ENCODE measurements around the gene MPHOSPH10.

MPHOSPH10 gene

DNA sequence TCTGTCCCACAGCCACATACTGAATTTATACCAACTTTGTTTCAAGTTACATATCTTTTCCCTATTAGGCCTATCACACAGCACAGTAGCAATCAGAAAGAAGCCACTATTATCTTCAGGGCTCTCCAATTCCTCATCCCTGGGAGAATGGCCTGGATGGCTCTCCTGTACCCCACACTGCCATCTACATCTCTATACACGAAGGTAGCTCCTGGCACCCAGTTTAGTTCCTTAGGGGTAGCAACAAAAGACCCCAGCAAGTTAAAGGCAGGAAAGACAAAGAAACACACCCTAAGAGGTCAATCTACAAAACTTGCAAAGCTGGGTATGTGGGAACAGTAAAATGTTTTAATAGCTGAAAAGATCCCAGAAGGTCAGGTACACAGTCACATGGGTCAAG lies 56.5 kb downstream of the MPHOSPH10 start:
- no peak overlapping the region for H3K27ac ChIP-seq (ENCODE audit: low read length)
- H3K27me3 ChIP-seq (replicated peaks; ENCODE audit: insufficient read depth, low read length): no peaks in the 10 kb centered on the region
- H3K4me1 ChIP-seq (ENCODE audit: low read length): no peaks in the 10 kb centered on the region
- no peak overlapping the region for H3K9ac ChIP-seq (ENCODE audit: low read length)
- no peak for TF ChIP-seq EZH2phosphoT487 (IDR thresholded peaks at IDR 0.05; ENCODE audit: low read length)
- TF ChIP-seq, protein P1, sequence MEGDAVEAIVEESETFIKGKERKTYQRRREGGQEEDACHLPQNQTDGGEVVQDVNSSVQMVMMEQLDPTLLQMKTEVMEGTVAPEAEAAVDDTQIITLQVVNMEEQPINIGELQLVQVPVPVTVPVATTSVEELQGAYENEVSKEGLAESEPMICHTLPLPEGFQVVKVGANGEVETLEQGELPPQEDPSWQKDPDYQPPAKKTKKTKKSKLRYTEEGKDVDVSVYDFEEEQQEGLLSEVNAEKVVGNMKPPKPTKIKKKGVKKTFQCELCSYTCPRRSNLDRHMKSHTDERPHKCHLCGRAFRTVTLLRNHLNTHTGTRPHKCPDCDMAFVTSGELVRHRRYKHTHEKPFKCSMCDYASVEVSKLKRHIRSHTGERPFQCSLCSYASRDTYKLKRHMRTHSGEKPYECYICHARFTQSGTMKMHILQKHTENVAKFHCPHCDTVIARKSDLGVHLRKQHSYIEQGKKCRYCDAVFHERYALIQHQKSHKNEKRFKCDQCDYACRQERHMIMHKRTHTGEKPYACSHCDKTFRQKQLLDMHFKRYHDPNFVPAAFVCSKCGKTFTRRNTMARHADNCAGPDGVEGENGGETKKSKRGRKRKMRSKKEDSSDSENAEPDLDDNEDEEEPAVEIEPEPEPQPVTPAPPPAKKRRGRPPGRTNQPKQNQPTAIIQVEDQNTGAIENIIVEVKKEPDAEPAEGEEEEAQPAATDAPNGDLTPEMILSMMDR (IDR thresholded peaks at IDR 0.05; ENCODE audit: low read length): no peak
- no peak for TF ChIP-seq EZH2 (optimal IDR thresholded peaks at IDR 0.05; ENCODE audit: low read depth, low read length)
- H2AFZ ChIP-seq (ENCODE audit: low read length): no peak overlapping the region
- no peak for DNase-seq
- H3K9me2 ChIP-seq (replicated peaks; ENCODE audit: insufficient read depth, low read length): no peaks in the 10 kb centered on the region
- no peaks in the 10 kb centered on the region for H4K20me1 ChIP-seq (ENCODE audit: insufficient read depth, low read length)
- H3F3A ChIP-seq (ENCODE audit: insufficient read depth, low read length): no peaks in the 10 kb centered on the region
- no peak overlapping the region for H3K4me2 ChIP-seq (ENCODE audit: low read depth, low read length)
- no peak overlapping the region for H3K4me3 ChIP-seq (ENCODE audit: low read length)
- H3K79me2 ChIP-seq (ENCODE audit: low read length): no peaks in the 10 kb centered on the region
- no peaks in the 10 kb centered on the region for H3K36me3 ChIP-seq (replicated peaks; ENCODE audit: insufficient read depth, low read length)
- no peaks in the 10 kb centered on the region for H3K9me3 ChIP-seq (replicated peaks; ENCODE audit: insufficient read depth, low read length)

DNA sequence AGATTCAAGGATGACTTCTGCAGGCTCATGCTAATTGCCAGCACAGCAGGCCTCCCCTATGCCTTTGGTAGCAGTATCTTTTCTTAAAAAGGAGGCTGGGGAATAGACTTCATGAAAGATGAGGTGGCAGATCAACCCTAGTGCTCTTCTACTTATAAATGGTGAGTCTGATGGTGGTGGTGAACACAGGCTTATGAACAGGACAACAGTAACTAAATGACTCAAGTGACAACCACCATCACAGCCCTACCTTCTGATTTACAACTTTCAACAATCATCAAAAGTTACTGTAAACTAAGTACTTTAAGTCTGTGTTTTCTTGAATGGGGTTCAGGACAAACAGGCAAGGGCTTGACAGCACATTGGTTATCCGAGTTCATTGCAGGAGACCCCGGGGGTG lies 57.2 kb downstream of the MPHOSPH10 start:
- no peak for TF ChIP-seq EZH2 (optimal IDR thresholded peaks at IDR 0.05; ENCODE audit: low read depth, low read length)
- TF ChIP-seq, protein P1 (IDR thresholded peaks at IDR 0.05; ENCODE audit: low read length): no peak
- no peaks in the 10 kb centered on the region for H3F3A ChIP-seq (ENCODE audit: insufficient read depth, low read length)
- no peak overlapping the region for H3K27ac ChIP-seq (ENCODE audit: low read length)
- no peaks in the 10 kb centered on the region for H3K79me2 ChIP-seq (ENCODE audit: low read length)
- no peaks in the 10 kb centered on the region for H3K27me3 ChIP-seq (replicated peaks; ENCODE audit: insufficient read depth, low read length)
- no peaks in the 10 kb centered on the region for H3K9me3 ChIP-seq (replicated peaks; ENCODE audit: insufficient read depth, low read length)
- H3K4me3 ChIP-seq (ENCODE audit: low read length): no peak overlapping the region
- H3K4me1 ChIP-seq (ENCODE audit: low read length): no peaks in the 10 kb centered on the region
- no peak overlapping the region for H3K9ac ChIP-seq (ENCODE audit: low read length)
- no peaks in the 10 kb centered on the region for H4K20me1 ChIP-seq (ENCODE audit: insufficient read depth, low read length)
- no peak for DNase-seq
- no peak overlapping the region for H2AFZ ChIP-seq (ENCODE audit: low read length)
- no peaks in the 10 kb centered on the region for H3K9me2 ChIP-seq (replicated peaks; ENCODE audit: insufficient read depth, low read length)
- no peaks in the 10 kb centered on the region for H3K36me3 ChIP-seq (replicated peaks; ENCODE audit: insufficient read depth, low read length)
- no peak overlapping the region for H3K4me2 ChIP-seq (ENCODE audit: low read depth, low read length)

DNA sequence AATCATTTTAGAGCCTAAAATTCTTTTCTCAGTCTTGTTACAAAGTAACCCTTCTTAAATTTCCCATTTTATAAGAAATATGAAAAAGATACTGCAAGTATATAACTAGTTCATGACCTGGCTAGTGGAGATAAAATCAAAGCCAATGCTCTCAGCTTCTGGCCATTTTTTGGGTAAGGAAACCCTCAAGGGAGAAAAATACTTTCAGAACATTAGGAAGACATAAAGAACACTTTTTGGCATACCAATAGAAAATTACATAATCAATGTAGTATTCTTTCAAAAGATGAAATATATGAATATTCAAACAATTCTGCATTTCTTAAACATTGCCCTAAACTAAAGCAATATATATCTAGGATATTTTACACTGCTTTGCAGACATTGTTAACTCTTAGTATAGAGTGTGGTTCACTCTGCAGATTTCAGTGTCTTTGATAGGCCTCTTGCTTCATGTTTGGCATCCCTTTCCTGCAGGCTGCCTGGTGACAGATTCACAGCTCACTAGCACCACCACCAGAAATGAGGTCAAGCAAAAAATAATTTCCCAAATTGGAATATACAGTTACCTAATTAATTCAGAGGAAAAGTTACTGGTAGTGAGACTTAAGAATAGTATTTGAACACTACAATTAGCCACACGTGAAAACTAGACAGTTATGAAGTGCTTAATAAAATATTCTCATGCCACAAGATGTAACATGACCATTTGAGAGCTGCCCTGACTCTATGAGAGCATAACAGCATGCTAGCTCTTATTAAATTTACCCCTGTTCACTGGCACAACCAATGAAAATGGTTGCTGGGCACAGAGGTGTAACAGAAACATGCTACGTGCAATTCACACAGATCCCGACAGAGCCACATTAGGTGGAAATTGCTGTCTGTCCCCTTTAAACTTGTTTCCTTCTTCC lies 60.5 kb downstream of the MPHOSPH10 start:
- TF ChIP-seq, protein P1 (IDR thresholded peaks at IDR 0.05; ENCODE audit: low read length): peak; percentile 29; the same call in 1 of the 2 replicates
- no peak for TF ChIP-seq EZH2 (optimal IDR thresholded peaks at IDR 0.05; ENCODE audit: low read depth, low read length)
- TF ChIP-seq EZH2phosphoT487 (IDR thresholded peaks at IDR 0.05; ENCODE audit: low read length): no peak

More for the DNA sequence above, 60.5 kb downstream of the MPHOSPH10 start:
- Histone ChIP-seq H4K20me1 (ENCODE audit: insufficient read depth, low read length) (no peaks in the 10 kb centered on the region), H3K9me3 (replicated peaks; ENCODE audit: insufficient read depth, low read length) (no peaks in the 10 kb centered on the region), H3K27ac (ENCODE audit: low read length) (no peak overlapping the region), H2AFZ (ENCODE audit: low read length) (no peak overlapping the region), H3K79me2 (ENCODE audit: low read length) (no peaks in the 10 kb centered on the region), H3K36me3 (replicated peaks; ENCODE audit: insufficient read depth, low read length) (no peaks in the 10 kb centered on the region), H3F3A (ENCODE audit: insufficient read depth, low read length) (no peaks in the 10 kb centered on the region), H3K9me2 (replicated peaks; ENCODE audit: insufficient read depth, low read length) (no peaks in the 10 kb centered on the region), H3K4me2 (ENCODE audit: low read depth, low read length) (no peak overlapping the region), H3K9ac (ENCODE audit: low read length) (no peak overlapping the region), H3K4me1 (ENCODE audit: low read length) (no peaks in the 10 kb centered on the region), H3K27me3 (replicated peaks; ENCODE audit: insufficient read depth, low read length) (no peaks in the 10 kb centered on the region), H3K4me3 (ENCODE audit: low read length) (no peak overlapping the region)
- no peak for DNase-seq
